Subcutaneous adipose tissue (tissue), 4 donors: Measurements from ENCODE around the gene IFT57. TPM values are rescaled to one million over a fixed set of nuclear protein-coding genes. Genes with fewer than 3 reads are reported as not detected.

Experiments
- total RNA-seq, 4 donors: library from RNA; depleted of rRNA; stranded (reverse); fragments of >200 nt; gene quantifications; one replicate each; pipeline ENCODE4 v1.1.0, GENCODE V29; 2016
- TF ChIP-seq, protein P1 (sequence below): fragments of 450-650 bp; IDR thresholded peaks from one replicate; pipeline ENCODE4 v1.5.1; 2016; ENCODE audit warnings: low read depth, mild to moderate bottlenecking, control low read depth, antibody characterized with exemption, moderate library complexity

The IFT57 gene
- total RNA-seq, 4 donors from 2014 or later: 24.3 to 53.3 (median 34.4) TPM

DNA sequence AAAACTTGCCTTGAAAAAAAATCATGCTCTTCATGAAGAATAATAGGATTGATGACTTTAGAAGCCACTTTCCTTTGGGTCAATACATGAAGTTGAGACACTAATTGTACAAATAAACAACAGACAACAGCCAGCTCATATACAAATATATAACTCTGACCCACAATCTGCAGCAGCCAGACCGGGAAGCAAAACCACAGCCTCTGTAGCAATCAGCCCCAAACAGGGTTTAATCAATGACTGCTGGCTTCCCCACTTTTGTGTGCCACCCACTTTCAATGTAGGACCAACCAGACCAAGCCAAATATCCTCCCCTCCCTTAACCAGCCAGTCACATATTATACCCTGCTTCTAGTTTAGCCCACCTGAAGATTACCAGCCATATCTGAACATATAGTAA lies 39.0 kb downstream of the IFT57 start:
- TF ChIP-seq, protein P1, sequence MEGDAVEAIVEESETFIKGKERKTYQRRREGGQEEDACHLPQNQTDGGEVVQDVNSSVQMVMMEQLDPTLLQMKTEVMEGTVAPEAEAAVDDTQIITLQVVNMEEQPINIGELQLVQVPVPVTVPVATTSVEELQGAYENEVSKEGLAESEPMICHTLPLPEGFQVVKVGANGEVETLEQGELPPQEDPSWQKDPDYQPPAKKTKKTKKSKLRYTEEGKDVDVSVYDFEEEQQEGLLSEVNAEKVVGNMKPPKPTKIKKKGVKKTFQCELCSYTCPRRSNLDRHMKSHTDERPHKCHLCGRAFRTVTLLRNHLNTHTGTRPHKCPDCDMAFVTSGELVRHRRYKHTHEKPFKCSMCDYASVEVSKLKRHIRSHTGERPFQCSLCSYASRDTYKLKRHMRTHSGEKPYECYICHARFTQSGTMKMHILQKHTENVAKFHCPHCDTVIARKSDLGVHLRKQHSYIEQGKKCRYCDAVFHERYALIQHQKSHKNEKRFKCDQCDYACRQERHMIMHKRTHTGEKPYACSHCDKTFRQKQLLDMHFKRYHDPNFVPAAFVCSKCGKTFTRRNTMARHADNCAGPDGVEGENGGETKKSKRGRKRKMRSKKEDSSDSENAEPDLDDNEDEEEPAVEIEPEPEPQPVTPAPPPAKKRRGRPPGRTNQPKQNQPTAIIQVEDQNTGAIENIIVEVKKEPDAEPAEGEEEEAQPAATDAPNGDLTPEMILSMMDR: no peak

DNA sequence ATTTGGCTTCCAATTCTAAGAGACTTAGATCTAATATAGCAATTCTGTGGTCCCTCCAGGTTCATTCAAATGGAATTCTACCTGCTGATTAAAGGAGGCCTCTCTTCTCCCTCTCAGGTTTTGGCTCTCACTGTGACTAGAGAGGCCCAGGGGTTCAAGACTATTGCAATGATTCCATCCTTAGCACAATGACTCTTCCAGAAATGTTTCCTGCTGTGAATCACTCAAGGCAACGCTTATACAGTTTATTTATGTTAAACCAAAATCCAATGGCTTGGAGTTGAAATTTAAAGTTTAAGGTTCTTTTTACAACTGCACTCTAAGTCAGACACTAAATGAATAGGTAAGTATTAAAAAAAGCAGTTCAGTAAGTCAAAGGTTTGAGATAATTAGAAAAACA lies 39.9 kb downstream of the IFT57 start:
- TF ChIP-seq, protein P1: no peak

DNA sequence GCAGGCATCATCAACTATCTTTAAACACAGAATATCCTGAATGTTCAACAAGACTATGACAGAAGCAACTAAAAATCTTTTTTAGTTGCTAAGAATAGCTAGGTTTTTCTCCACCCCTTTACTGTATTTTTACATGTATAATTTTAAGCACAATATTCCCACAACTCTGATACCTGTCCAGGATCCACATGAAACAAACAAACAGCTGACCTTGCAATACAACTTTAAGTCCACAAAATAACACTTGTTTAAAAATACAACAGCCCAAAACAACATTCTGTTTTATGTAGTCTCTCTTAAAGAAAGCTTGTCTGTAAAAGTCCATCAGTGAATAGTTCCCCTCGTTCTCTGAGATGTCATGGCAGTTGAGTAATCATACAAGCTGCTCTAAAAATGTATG lies 41.1 kb downstream of the IFT57 start:
- TF ChIP-seq, protein P1: no peak

DNA sequence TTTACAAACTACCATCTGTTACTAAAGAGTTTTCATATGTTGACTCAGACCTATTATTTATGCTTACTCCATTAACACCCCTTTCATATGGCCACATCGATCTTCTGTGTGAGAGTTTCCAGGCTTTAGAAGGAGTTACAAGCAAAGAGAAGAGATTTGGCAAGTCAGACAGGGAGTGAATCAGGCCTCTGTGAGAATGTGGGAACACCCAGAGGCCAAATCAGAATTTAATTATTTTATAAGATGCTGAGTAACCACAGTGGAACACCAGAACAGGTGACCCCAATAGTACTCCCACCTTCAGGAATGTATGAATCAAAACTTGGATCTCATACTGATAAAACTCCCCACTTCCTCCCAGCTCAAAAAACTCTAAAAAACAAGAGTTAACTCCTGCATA lies 42.0 kb downstream of the IFT57 start:
- TF ChIP-seq, protein P1: no peak

DNA sequence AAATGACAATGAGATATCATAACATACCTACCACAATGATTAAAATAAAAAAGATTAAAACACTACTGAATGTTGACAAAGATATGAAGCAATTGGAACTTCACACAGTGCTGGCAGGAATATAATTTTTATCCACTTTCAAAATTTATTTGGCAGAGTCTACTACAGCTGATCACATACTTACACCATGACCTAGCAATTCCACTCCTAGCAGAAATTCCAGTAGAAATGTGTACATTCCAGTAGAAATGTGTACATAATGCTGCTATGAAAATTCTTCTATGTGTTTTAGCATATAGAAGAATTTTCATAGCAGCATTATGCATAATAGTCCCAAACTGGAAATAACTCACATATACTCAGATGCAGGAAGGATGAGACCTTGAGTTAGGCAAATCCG lies 43.5 kb downstream of the IFT57 start:
- TF ChIP-seq, protein P1: no peak

DNA sequence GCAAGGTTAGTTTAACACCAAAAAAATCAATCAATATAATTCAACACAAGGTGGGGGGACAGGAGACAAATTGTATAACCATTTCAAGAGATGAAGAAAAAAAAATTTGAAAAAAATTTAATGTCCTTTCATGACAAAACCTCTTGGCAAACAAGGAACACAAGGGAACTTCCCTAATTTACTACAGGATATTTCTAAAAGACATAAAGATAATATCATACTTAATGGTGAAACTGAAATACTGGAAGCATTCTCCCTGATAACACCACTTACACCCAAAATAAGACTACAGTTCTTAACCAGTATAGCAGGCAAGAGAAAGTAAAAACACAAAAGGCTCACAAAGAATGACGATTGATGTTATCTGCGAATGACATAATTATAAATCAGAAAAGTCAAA lies 44.7 kb downstream of the IFT57 start:
- TF ChIP-seq, protein P1: no peak

DNA sequence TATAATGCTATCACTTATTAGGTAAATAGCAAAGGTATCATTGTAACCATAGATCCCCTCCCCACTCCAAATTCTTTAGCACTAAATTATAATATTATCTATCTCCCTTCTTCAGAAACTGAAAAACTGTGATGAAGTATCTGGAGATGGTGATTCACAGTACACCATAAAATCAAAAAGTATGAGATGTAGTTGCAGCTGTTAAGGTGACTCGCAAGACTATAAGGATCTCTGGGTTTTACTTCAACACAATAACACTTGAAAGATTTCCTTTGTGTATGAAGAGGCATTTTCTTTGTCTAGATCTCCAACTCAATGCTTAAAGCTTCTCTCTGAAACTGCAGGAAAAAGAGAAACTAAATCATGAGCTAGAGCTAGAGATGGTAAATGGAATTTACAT lies 46.9 kb downstream of the IFT57 start:
- TF ChIP-seq, protein P1: no peak
